ENCODE data around the gene RPS2. TPM values are rescaled to one million over a fixed set of nuclear protein-coding genes. Genes with fewer than 3 reads are reported as not detected.
A peak's percentile ranks its signal among the peaks of the same experiment; 100 is the strongest.

RPS2 gene
- total RNA-seq, 1 donor from 2014 or later = 2,692 TPM

- no peak for DNase-seq (ENCODE audit: low read depth in 2 of 2)
Observed at GRCh38 chr16:1981398-1981836, 16.8 kb upstream of the RPS2 start, which contains the start of gene NOXO1. Gene NOXO1, minus strand, starts transcription at chr16:1981469. Its CDS starts 290 bp downstream, at chr16:1981179.

- no peak for DNase-seq (ENCODE audit: low read depth in 2 of 2)
Observed at GRCh38 chr16:1980770-1981087, 16.1 kb upstream of the RPS2 start.

- no peak for DNase-seq (ENCODE audit: low read depth in 2 of 2)
Observed at GRCh38 chr16:1980030-1980769, 15.6 kb upstream of the RPS2 start.

- no peak for DNase-seq (ENCODE audit: low read depth in 2 of 2)
Observed at GRCh38 chr16:1979271-1980029, 14.8 kb upstream of the RPS2 start.

- DNase-seq (ENCODE audit: low read depth in 2 of 2) = no peak
Observed at GRCh38 chr16:1978476-1979120, 14.0 kb upstream of the RPS2 start.

- DNase-seq (ENCODE audit: low read depth in 2 of 2) = no peak
Observed at GRCh38 chr16:1977875-1978268, 13.2 kb upstream of the RPS2 start.

- DNase-seq (ENCODE audit: low read depth in 2 of 2) = no peak
Observed at GRCh38 chr16:1976951-1977874, 12.6 kb upstream of the RPS2 start.

- DNase-seq (ENCODE audit: low read depth in 2 of 2) = no peak
Observed at GRCh38 chr16:1976216-1976520, 11.5 kb upstream of the RPS2 start.

GRCh38 chr16:1975432-1976215, 11.0 kb upstream of the RPS2 start:
- DNase-seq (ENCODE audit: low read depth in 2 of 2) = no peak

GRCh38 chr16:1974157-1975070, 9.8 kb upstream of the RPS2 start:
- no peak for DNase-seq (ENCODE audit: low read depth in 2 of 2)

- no peak for DNase-seq (ENCODE audit: low read depth in 2 of 2)
Observed at GRCh38 chr16:1973461-1974156, 9.0 kb upstream of the RPS2 start.

GRCh38 chr16:1972490-1972877, 7.9 kb upstream of the RPS2 start:
- DNase-seq (ENCODE audit: low read depth in 2 of 2) = peak in 1 of 2 donors; percentile 26

GRCh38 chr16:1971796-1972489, 7.3 kb upstream of the RPS2 start, which contains the start of gene TBL3:
Gene TBL3, plus strand, starts transcription at chr16:1972053. Its CDS starts 112 bp downstream, at chr16:1972165.
- peak; percentile 88 to 96 for DNase-seq (ENCODE audit: low read depth in 2 of 2)

- no peak for DNase-seq (ENCODE audit: low read depth in 2 of 2)
Observed at GRCh38 chr16:1968146-1968953, 3.7 kb upstream of the RPS2 start.

GRCh38 chr16:1966460-1966859, 1.8 kb upstream of the RPS2 start, which contains the start of gene RNF151:
Gene RNF151, plus strand, starts transcription at chr16:1966856. Its CDS starts 26 bp downstream, at chr16:1966882.
- DNase-seq (ENCODE audit: low read depth in 2 of 2) = no peak

GRCh38 chr16:1965396-1966001, 873 bp upstream of the RPS2 start:
- no peak for DNase-seq (ENCODE audit: low read depth in 2 of 2)

All from dermis microvascular lymphatic vessel endothelial cell (primary cell).